ENCODE measurements around the gene SH3TC1. TPM values are rescaled to one million over a fixed set of nuclear protein-coding genes. Genes with fewer than 3 reads are reported as not detected.

SH3TC1 gene
- polyA plus RNA-seq, 1 donor (not counting 4 experiments of a cell fraction or from before 2014, with no cell fraction given): 12.3 TPM

GRCh38 chr4:8205749-8206611 lies 6.9 kb downstream of the SH3TC1 start:
- Histone ChIP-seq H3K27ac (ENCODE audit: control insufficient read depth, insufficient read depth, low read length) (peak overlapping the region; percentile 71), H3K9me1 (ENCODE audit: control insufficient read depth, extremely low read depth, insufficient read depth, low read length) (no peaks in the 10 kb centered on the region), H4K20me1 (ENCODE audit: control insufficient read depth, extremely low read depth, insufficient read depth, low read length) (no peaks in the 10 kb centered on the region), H3K9ac (ENCODE audit: control insufficient read depth, extremely low read depth, insufficient read depth, low read length) (peak overlapping the region; percentile 73), H3K36me3 (ENCODE audit: control insufficient read depth in 2 of 2, extremely low read depth in 1 of 2, insufficient read depth in 2 of 2, low read length in 2 of 2) (peaks cover 21 to 25% of the 10 kb centered on the region in 2 experiments), H2AFZ (ENCODE audit: control insufficient read depth, low read length) (peak overlapping the region; percentile 70), H3K4me3 (ENCODE audit: control insufficient read depth in 2 of 3, extremely low read depth in 1 of 3, insufficient read depth in 2 of 3, low read depth in 1 of 3, low read length in 3 of 3) (peak overlapping the region in 2 of 3 experiments; percentile 25 to 46), H3K9me3 (ENCODE audit: control insufficient read depth, low read depth, low read length) (no peaks in the 10 kb centered on the region), H3K27me3 (ENCODE audit: control insufficient read depth, extremely low read depth, insufficient read depth, low read length) (no peaks in the 10 kb centered on the region), H3K4me1 (ENCODE audit: control insufficient read depth, extremely low read depth, insufficient read depth, low read length) (peaks cover 27% of the 10 kb centered on the region), H3K79me2 (ENCODE audit: control insufficient read depth, insufficient read depth, low read length) (peaks cover 46% of the 10 kb centered on the region), H3K4me2 (ENCODE audit: control insufficient read depth, extremely low read depth, insufficient read depth, low read depth, low read length) (peak overlapping the region; percentile 66)
- peak; percentile 96 for FAIRE-seq
- peak; percentile 96 for DNase-seq (ENCODE audit: low read depth, low spot score)
- no peak for TF ChIP-seq EZH2 (IDR thresholded peaks at IDR 0.05; ENCODE audit: low read length)
- no peak for TF ChIP-seq CTCF (optimal IDR thresholded peaks at IDR 0.05 in 1 of 3, IDR thresholded peaks at IDR 0.05 in 1 of 3, conservative IDR thresholded peaks at IDR 0.05 in 1 of 3; ENCODE audit: extremely low read depth in 1 of 3, insufficient read depth in 2 of 3, low read length in 3 of 3)
- dilution Hi-C loops (cut with MboI; ENCODE audit: extremely low pct_ligation_motif_present, low sequenced_read_pairs): no loop called here

GRCh38 chr4:8207314-8207713 lies 8.2 kb downstream of the SH3TC1 start:
- Histone ChIP-seq H3K36me3 (ENCODE audit: control insufficient read depth in 2 of 2, extremely low read depth in 1 of 2, insufficient read depth in 2 of 2, low read length in 2 of 2) (peaks cover 21 to 27% of the 10 kb centered on the region in 2 experiments), H3K79me2 (ENCODE audit: control insufficient read depth, insufficient read depth, low read length) (peaks cover 33% of the 10 kb centered on the region), H3K9ac (ENCODE audit: control insufficient read depth, extremely low read depth, insufficient read depth, low read length) (no peak overlapping the region), H2AFZ (ENCODE audit: control insufficient read depth, low read length) (no peak overlapping the region), H3K4me1 (ENCODE audit: control insufficient read depth, extremely low read depth, insufficient read depth, low read length) (peaks cover 17% of the 10 kb centered on the region), H3K27me3 (ENCODE audit: control insufficient read depth, extremely low read depth, insufficient read depth, low read length) (no peaks in the 10 kb centered on the region), H3K9me1 (ENCODE audit: control insufficient read depth, extremely low read depth, insufficient read depth, low read length) (no peaks in the 10 kb centered on the region), H3K27ac (ENCODE audit: control insufficient read depth, insufficient read depth, low read length) (no peak overlapping the region), H3K4me3 (ENCODE audit: control insufficient read depth in 2 of 3, extremely low read depth in 1 of 3, insufficient read depth in 2 of 3, low read depth in 1 of 3, low read length in 3 of 3) (no peak overlapping the region), H4K20me1 (ENCODE audit: control insufficient read depth, extremely low read depth, insufficient read depth, low read length) (no peaks in the 10 kb centered on the region), H3K4me2 (ENCODE audit: control insufficient read depth, extremely low read depth, insufficient read depth, low read depth, low read length) (no peak overlapping the region), H3K9me3 (ENCODE audit: control insufficient read depth, low read depth, low read length) (no peaks in the 10 kb centered on the region)
- dilution Hi-C loops (cut with MboI; ENCODE audit: extremely low pct_ligation_motif_present, low sequenced_read_pairs): no loop called here
- DNase-seq (ENCODE audit: low read depth, low spot score) (no peak), FAIRE-seq (no peak)
- TF ChIP-seq EZH2 (IDR thresholded peaks at IDR 0.05; ENCODE audit: low read length): no peak
- TF ChIP-seq CTCF (optimal IDR thresholded peaks at IDR 0.05 in 1 of 3, IDR thresholded peaks at IDR 0.05 in 1 of 3, conservative IDR thresholded peaks at IDR 0.05 in 1 of 3; ENCODE audit: extremely low read depth in 1 of 3, insufficient read depth in 2 of 3, low read length in 3 of 3): no peak

Data from keratinocyte (primary cell).